Osteoblast (primary cell): ENCODE results near the gene SDHB. TPM values are rescaled to one million over a fixed set of nuclear protein-coding genes. Genes with fewer than 3 reads are reported as not detected.

Experiments used
- DNase-seq: peaks from one replicate; pipeline ENCODE4 v3.0.0; 2011; ENCODE audit warnings: low spot score, mixed read lengths; ENCODE audit not compliant: insufficient read length; ENCODE audit errors: missing footprints
- H2AFZ ChIP-seq: 2 replicates; pipeline ENCODE4 v1.6.0; 2011; ENCODE audit warnings: mild to moderate bottlenecking, low read length
- H3K27ac ChIP-seq: 2 replicates; pipeline ENCODE4 v1.5.1; 2011; ENCODE audit warnings: mild to moderate bottlenecking, low read depth, low read length, moderate library complexity
- H3K27me3 ChIP-seq: 2 replicates; pipeline ENCODE4 v1.6.0; 2012; ENCODE audit warnings: mild to moderate bottlenecking, control low read depth, inconsistent platforms, low read length, moderate library complexity; ENCODE audit not compliant: insufficient read depth
- H3K36me3 ChIP-seq: 2 replicates; pipeline ENCODE4 v1.5.1; 2011; ENCODE audit warnings: mild to moderate bottlenecking, low read length, control low read depth, moderate library complexity; ENCODE audit not compliant: insufficient read depth
- H3K4me1 ChIP-seq: 2 replicates; pipeline ENCODE4 v1.5.1; 2011; ENCODE audit warnings: mild to moderate bottlenecking, low read length, control low read depth, moderate library complexity; ENCODE audit not compliant: insufficient read depth
- H3K4me2 ChIP-seq: 2 replicates; pipeline ENCODE4 v1.6.0; 2011; ENCODE audit warnings: mild to moderate bottlenecking, low read length; ENCODE audit not compliant: insufficient read depth
- H3K4me3 ChIP-seq: fragments of 200-600 bp; sonication (generic); 3 replicates; pipeline ENCODE4 v1.5.1; 2012; ENCODE audit warnings: mild to moderate bottlenecking, low read length, inconsistent platforms; ENCODE audit not compliant: insufficient read depth
- H3K79me2 ChIP-seq: 2 replicates; pipeline ENCODE4 v1.6.0; 2012; ENCODE audit warnings: mild to moderate bottlenecking, low read length, control low read depth, inconsistent platforms; ENCODE audit not compliant: insufficient read depth
- H3K9me3 ChIP-seq: 2 replicates; pipeline ENCODE4 v1.5.1; 2011; ENCODE audit warnings: low read depth, low read length, control low read depth
- H4K20me1 ChIP-seq: 2 replicates; pipeline ENCODE4 v1.6.0; 2012; ENCODE audit warnings: mild to moderate bottlenecking, low read length, control low read depth; ENCODE audit not compliant: insufficient read depth
- CTCF ChIP-seq: IDR thresholded peaks from 2 replicates; pipeline ENCODE4 v1.5.1; 2011; ENCODE audit warnings: mild to moderate bottlenecking, low read depth, low read length, moderate library complexity; ENCODE audit errors: extremely low read depth
- total RNA-seq: library from RNA; depleted of rRNA; stranded (reverse); fragments of >200 nt; gene quantifications from 2 replicates; pipeline ENCODE4 v1.2.3, GENCODE V29; 2012

SDHB gene
- total RNA-seq, 1 donor, result 87.6 TPM

- Histone ChIP-seq H3K27me3 (peaks cover 18% of the 10 kb centered on the region), H3K4me3 (no peak overlapping the region), H3K9me3 (no peaks in the 10 kb centered on the region), H3K36me3 (no peaks in the 10 kb centered on the region), H3K79me2 (no peaks in the 10 kb centered on the region), H2AFZ (no peak overlapping the region), H3K4me2 (no peak overlapping the region), H3K27ac (no peak overlapping the region), H3K4me1 (no peaks in the 10 kb centered on the region), H4K20me1 (no peaks in the 10 kb centered on the region)
- TF ChIP-seq CTCF, result no peak
- DNase-seq, result peak; percentile 78
These were observed 44.9 kb upstream of the SDHB start for GRCh38 chr1:17098446-17099317.

- H4K20me1 ChIP-seq, result no peaks in the 10 kb centered on the region
- no peak overlapping the region for H3K4me3 ChIP-seq
- H3K4me1 ChIP-seq, result no peaks in the 10 kb centered on the region
- H3K79me2 ChIP-seq, result no peaks in the 10 kb centered on the region
- H3K27ac ChIP-seq, result no peak overlapping the region
- peak; percentile 25 for DNase-seq
- no peaks in the 10 kb centered on the region for H3K9me3 ChIP-seq
- no peaks in the 10 kb centered on the region for H3K36me3 ChIP-seq
- no peak overlapping the region for H3K4me2 ChIP-seq
- TF ChIP-seq CTCF, result no peak
- no peak overlapping the region for H2AFZ ChIP-seq
- peaks cover 18% of the 10 kb centered on the region for H3K27me3 ChIP-seq
These were observed 44.0 kb upstream of the SDHB start for GRCh38 chr1:17097787-17098186.

- H3K27me3 ChIP-seq, result peaks cover 18% of the 10 kb centered on the region
- no peaks in the 10 kb centered on the region for H3K36me3 ChIP-seq
- DNase-seq, result peak; percentile 30
- no peaks in the 10 kb centered on the region for H3K9me3 ChIP-seq
- H3K79me2 ChIP-seq, result no peaks in the 10 kb centered on the region
- TF ChIP-seq CTCF, result no peak
- no peak overlapping the region for H3K4me2 ChIP-seq
- H4K20me1 ChIP-seq, result no peaks in the 10 kb centered on the region
- no peak overlapping the region for H3K4me3 ChIP-seq
- no peak overlapping the region for H3K27ac ChIP-seq
- H3K4me1 ChIP-seq, result no peaks in the 10 kb centered on the region
- H2AFZ ChIP-seq, result no peak overlapping the region
These were observed 43.3 kb upstream of the SDHB start for GRCh38 chr1:17097147-17097546.

- TF ChIP-seq CTCF, result no peak
- Histone ChIP-seq H3K79me2 (no peaks in the 10 kb centered on the region), H3K27me3 (peaks cover 18% of the 10 kb centered on the region), H3K27ac (no peak overlapping the region), H3K9me3 (no peaks in the 10 kb centered on the region), H4K20me1 (no peaks in the 10 kb centered on the region), H3K4me1 (no peaks in the 10 kb centered on the region), H3K36me3 (no peaks in the 10 kb centered on the region), H3K4me2 (no peak overlapping the region), H3K4me3 (no peak overlapping the region), H2AFZ (no peak overlapping the region)
- no peak for DNase-seq
These were observed 42.8 kb upstream of the SDHB start for GRCh38 chr1:17096584-17096983.
